ENCODE results near the gene LNX1. TPM values are rescaled to one million over a fixed set of nuclear protein-coding genes. Genes with fewer than 3 reads are reported as not detected.

Gene LNX1
- total RNA-seq, 4 donors from 2014 or later: 0.29 to 12.9 (median 8.8) TPM

- intact Hi-C loops (cut with DNase I; ENCODE audit: low total_unique reads): no loop called here
- H3K9me3 ChIP-seq: no peaks in the 10 kb centered on the region
- peaks cover 0 to 2% of the 10 kb centered on the region in 2 donors for H3K4me1 ChIP-seq
- peak overlapping the region; percentile 26 for H3K27ac ChIP-seq
- TF ChIP-seq CTCF (IDR thresholded peaks at IDR 0.05): no peak
- DNase-seq: no peak
- H3K36me3 ChIP-seq: no peaks in the 10 kb centered on the region
- no peak overlapping the region for H3K4me3 ChIP-seq
- no peaks in the 10 kb centered on the region for H3K27me3 ChIP-seq
Measured at GRCh38 chr4:53490161-53490956, 100.9 kb downstream of the LNX1 start.

GRCh38 chr4:53489279-53489889 is 101.9 kb downstream of the LNX1 start:
- Histone ChIP-seq H3K4me1 (peaks cover 0 to 3% of the 10 kb centered on the region in 2 donors), H3K9me3 (no peaks in the 10 kb centered on the region), H3K27me3 (no peaks in the 10 kb centered on the region), H3K27ac (no peak overlapping the region), H3K36me3 (no peaks in the 10 kb centered on the region), H3K4me3 (no peak overlapping the region)
- intact Hi-C loops (cut with DNase I; ENCODE audit: low total_unique reads): no loop called here
- DNase-seq: no peak
- TF ChIP-seq CTCF (IDR thresholded peaks at IDR 0.05): no peak
- TF ChIP-seq POLR2A (IDR thresholded peaks at IDR 0.05): no peak

- TF ChIP-seq CTCF (IDR thresholded peaks at IDR 0.05): no peak
- TF ChIP-seq POLR2A (IDR thresholded peaks at IDR 0.05): no peak
- DNase-seq: no peak
- Histone ChIP-seq H3K36me3 (no peaks in the 10 kb centered on the region), H3K9me3 (no peaks in the 10 kb centered on the region), H3K4me1 (peaks cover 0 to 3% of the 10 kb centered on the region in 2 donors), H3K27me3 (no peaks in the 10 kb centered on the region), H3K4me3 (no peak overlapping the region), H3K27ac (no peak overlapping the region)
- intact Hi-C loops (cut with DNase I; ENCODE audit: low total_unique reads): no loop called here
Measured at GRCh38 chr4:53487766-53488165, 103.5 kb downstream of the LNX1 start.

- Histone ChIP-seq H3K27me3 (no peaks in the 10 kb centered on the region), H3K4me1 (peaks cover 0 to 3% of the 10 kb centered on the region in 2 donors), H3K36me3 (no peaks in the 10 kb centered on the region), H3K4me3 (no peak overlapping the region), H3K27ac (peak overlapping the region in 1 of 2 donors; percentile 20), H3K9me3 (no peaks in the 10 kb centered on the region)
- intact Hi-C loops (cut with DNase I; ENCODE audit: low total_unique reads): no loop called here
- no peak for TF ChIP-seq CTCF (IDR thresholded peaks at IDR 0.05)
- TF ChIP-seq POLR2A (IDR thresholded peaks at IDR 0.05): no peak
- no peak for DNase-seq
Measured at GRCh38 chr4:53485658-53486040, 105.6 kb downstream of the LNX1 start.

GRCh38 chr4:53484911-53485657 is 106.2 kb downstream of the LNX1 start:
- Histone ChIP-seq H3K4me3 (no peak overlapping the region), H3K27me3 (no peaks in the 10 kb centered on the region), H3K4me1 (peaks cover 0 to 3% of the 10 kb centered on the region in 2 donors), H3K27ac (peak overlapping the region in 1 of 2 donors; percentile 64), H3K9me3 (no peaks in the 10 kb centered on the region), H3K36me3 (no peaks in the 10 kb centered on the region)
- intact Hi-C loops (cut with DNase I; ENCODE audit: low total_unique reads): no loop called here
- TF ChIP-seq POLR2A (IDR thresholded peaks at IDR 0.05): no peak
- no peak for DNase-seq
